ENCODE data around the gene NTNG1. TPM values are rescaled to one million over a fixed set of nuclear protein-coding genes. Genes with fewer than 3 reads are reported as not detected.

NTNG1 gene
- total RNA-seq, 4 donors from 2014 or later: 0.41 to 1.3 TPM; not detected in 2

DNA sequence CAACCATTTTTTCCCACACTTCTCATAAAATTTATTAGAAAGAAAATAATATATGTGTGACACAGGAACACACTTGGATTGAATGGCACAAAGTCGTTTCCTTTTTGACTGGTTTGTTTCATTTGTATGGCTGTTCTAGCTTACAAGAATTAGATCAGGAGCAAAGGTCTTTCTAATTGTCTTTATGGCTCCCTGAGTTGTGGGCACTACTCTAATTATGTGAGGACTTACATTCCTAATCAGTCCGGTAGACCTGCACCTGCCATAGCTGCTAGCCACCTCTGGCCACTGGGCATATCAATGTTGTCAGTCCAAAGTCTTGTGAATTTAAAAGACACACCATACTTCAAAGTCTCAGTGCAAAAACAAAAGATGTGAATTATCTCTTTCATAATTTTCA is 346.7 kb downstream of the NTNG1 start:
- Histone ChIP-seq H3K27me3 (peaks cover 0 to under 1% (median 0%) of the 10 kb centered on the region in 4 donors), H3K4me3 (no peak overlapping the region), H3K36me3 (no peaks in the 10 kb centered on the region), H3K27ac (no peak overlapping the region), H3K4me1 (no peaks in the 10 kb centered on the region), H3K9me3 (no peaks in the 10 kb centered on the region)
- TF ChIP-seq, protein P1, sequence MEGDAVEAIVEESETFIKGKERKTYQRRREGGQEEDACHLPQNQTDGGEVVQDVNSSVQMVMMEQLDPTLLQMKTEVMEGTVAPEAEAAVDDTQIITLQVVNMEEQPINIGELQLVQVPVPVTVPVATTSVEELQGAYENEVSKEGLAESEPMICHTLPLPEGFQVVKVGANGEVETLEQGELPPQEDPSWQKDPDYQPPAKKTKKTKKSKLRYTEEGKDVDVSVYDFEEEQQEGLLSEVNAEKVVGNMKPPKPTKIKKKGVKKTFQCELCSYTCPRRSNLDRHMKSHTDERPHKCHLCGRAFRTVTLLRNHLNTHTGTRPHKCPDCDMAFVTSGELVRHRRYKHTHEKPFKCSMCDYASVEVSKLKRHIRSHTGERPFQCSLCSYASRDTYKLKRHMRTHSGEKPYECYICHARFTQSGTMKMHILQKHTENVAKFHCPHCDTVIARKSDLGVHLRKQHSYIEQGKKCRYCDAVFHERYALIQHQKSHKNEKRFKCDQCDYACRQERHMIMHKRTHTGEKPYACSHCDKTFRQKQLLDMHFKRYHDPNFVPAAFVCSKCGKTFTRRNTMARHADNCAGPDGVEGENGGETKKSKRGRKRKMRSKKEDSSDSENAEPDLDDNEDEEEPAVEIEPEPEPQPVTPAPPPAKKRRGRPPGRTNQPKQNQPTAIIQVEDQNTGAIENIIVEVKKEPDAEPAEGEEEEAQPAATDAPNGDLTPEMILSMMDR (IDR thresholded peaks at IDR 0.05): no peak
- TF ChIP-seq POLR2A (IDR thresholded peaks at IDR 0.05): no peak
- 56 to 83% methylated on average over 2 of the region's 2 CpGs for WGBS, 2 donors
- DNase-seq: no peak
- intact Hi-C loops (cut with DNase I): no loop called here

DNA sequence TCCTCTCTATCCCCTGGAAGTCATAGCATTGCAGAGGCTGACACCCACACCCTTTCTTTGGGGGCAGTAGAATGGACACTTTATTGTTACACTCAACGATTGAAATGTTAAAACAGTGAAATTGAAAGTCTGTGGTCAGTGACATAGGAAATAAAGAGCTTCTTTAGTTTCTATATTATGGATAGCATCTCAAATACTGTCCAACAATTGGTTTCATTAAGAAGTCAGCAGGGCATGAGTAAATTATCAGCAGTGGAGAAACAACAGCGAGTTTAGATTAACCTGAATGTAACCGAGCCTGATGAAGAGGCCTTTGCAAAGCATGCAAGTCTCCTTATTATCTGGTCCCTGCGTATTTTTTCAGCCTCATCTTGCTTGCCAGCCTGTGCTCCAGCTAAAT is 350.7 kb downstream of the NTNG1 start:
- H3K4me3 ChIP-seq: no peak overlapping the region
- no peaks in the 10 kb centered on the region for H3K4me1 ChIP-seq
- H3K27ac ChIP-seq: no peak overlapping the region
- TF ChIP-seq, protein P1 (IDR thresholded peaks at IDR 0.05): no peak
- no peak for TF ChIP-seq POLR2A (IDR thresholded peaks at IDR 0.05)
- no peak for DNase-seq
- no peaks in the 10 kb centered on the region for H3K9me3 ChIP-seq
- no peaks in the 10 kb centered on the region for H3K36me3 ChIP-seq
- intact Hi-C loops (cut with DNase I): no loop called here
- 80 to 95% methylated on average over 4 of the region's 4 CpGs for WGBS, 2 donors
- no peaks in the 10 kb centered on the region for H3K27me3 ChIP-seq

DNA sequence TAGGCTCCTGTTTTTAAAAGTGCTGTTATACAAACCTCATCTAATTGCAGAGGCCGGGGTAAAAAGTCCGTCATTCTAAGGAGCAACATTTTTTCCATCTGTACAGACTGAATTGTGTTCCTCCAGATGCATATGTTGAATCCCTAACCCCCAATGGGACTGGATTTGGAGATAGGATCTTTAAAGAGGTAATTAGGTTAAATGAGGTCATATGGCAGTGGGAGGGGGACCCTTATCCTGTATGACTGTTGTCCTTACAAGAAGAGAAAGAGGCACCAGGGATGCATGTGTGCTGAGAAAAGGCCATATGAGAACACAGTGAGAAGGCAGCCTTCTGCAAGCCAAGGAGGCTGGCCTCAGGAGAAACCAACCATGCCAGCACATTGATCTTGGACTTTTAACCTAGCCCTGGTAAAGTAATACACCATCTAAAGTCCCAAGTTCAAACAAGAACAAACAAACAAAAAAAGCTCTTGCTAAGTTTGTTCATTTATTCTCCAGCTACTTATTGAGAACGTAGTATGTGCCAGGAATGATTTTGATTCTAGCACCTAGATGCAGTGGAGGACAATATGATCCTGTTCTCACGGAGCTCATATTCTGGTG is 352.4 kb downstream of the NTNG1 start:
- Histone ChIP-seq H3K36me3 (no peaks in the 10 kb centered on the region), H3K9me3 (no peaks in the 10 kb centered on the region), H3K4me1 (no peaks in the 10 kb centered on the region), H3K27ac (no peak overlapping the region), H3K4me3 (no peak overlapping the region), H3K27me3 (no peaks in the 10 kb centered on the region)
- 92 to 93% methylated on average over 4 of the region's 4 CpGs for WGBS, 2 donors
- intact Hi-C loops (cut with DNase I): no loop called here
- no peak for TF ChIP-seq POLR2A (IDR thresholded peaks at IDR 0.05)
- TF ChIP-seq, protein P1 (IDR thresholded peaks at IDR 0.05): no peak
- DNase-seq: no peak

GRCh38 chr1:107494061-107494460 is 353.2 kb downstream of the NTNG1 start:
- Histone ChIP-seq H3K4me1 (no peaks in the 10 kb centered on the region), H3K27ac (no peak overlapping the region), H3K36me3 (no peaks in the 10 kb centered on the region), H3K9me3 (no peaks in the 10 kb centered on the region), H3K27me3 (no peaks in the 10 kb centered on the region), H3K4me3 (no peak overlapping the region)
- intact Hi-C loops (cut with DNase I): no loop called here
- DNase-seq: no peak
- WGBS, 2 donors: 89 to 98% methylated on average over 6 of the region's 6 CpGs
- TF ChIP-seq, protein P1 (IDR thresholded peaks at IDR 0.05): no peak
- TF ChIP-seq POLR2A (IDR thresholded peaks at IDR 0.05): no peak

GRCh38 chr1:107496002-107496401 is 355.2 kb downstream of the NTNG1 start:
- intact Hi-C loops (cut with DNase I): no loop called here
- H3K4me1 ChIP-seq: no peaks in the 10 kb centered on the region
- H3K27ac ChIP-seq: no peak overlapping the region
- H3K36me3 ChIP-seq: no peaks in the 10 kb centered on the region
- H3K27me3 ChIP-seq: no peaks in the 10 kb centered on the region
- TF ChIP-seq, protein P1 (IDR thresholded peaks at IDR 0.05): no peak
- no peak for TF ChIP-seq POLR2A (IDR thresholded peaks at IDR 0.05)
- no peak for DNase-seq
- 36 to 50% methylated on average over 1 of the region's 1 CpG for WGBS, 2 donors
- no peaks in the 10 kb centered on the region for H3K9me3 ChIP-seq
- H3K4me3 ChIP-seq: no peak overlapping the region

All from esophagus squamous epithelium (tissue), 5 donors.